ENCODE data around the gene CR1L.
A peak's percentile ranks its signal among the peaks of the same experiment; 100 is the strongest.

GRCh38 chr1:207670997-207671396 lies 26.1 kb downstream of the CR1L start:
- TF ChIP-seq POLR2A (conservative IDR thresholded peaks at IDR 0.05) (no peak), YY1 (IDR thresholded peaks at IDR 0.05; ENCODE audit: borderline replicate concordance in 1 of 3, control insufficient read depth in 1 of 3, extremely low read depth in 1 of 3, insufficient read depth in 3 of 3, insufficient read length in 1 of 3, insufficient replicate concordance in 2 of 3, low read depth in 1 of 3, low read length in 2 of 3) (no peak), NRF1 (conservative IDR thresholded peaks at IDR 0.05 in 1 of 2, IDR thresholded peaks at IDR 0.05 in 1 of 2) (no peak), ZNF165 (CRISPR knock-in tag; IDR thresholded peaks at IDR 0.05; ENCODE audit: borderline replicate concordance) (no peak), NFE2 (IDR thresholded peaks at IDR 0.05; ENCODE audit: low read depth) (peak; percentile 91), ZNF449 (CRISPR knock-in tag; IDR thresholded peaks at IDR 0.05) (no peak), MYC (IDR thresholded peaks at IDR 0.05; ENCODE audit: low read depth, low read length) (peak; percentile 42; the same call in 1 of the 2 replicates), MYC (CRISPR knock-in tag; IDR thresholded peaks at IDR 0.05; ENCODE audit: borderline replicate concordance, low read depth) (no peak), SAFB2 (IDR thresholded peaks at IDR 0.05; ENCODE audit: borderline replicate concordance, low read depth, low read length, severe bottlenecking) (no peak), CBX2 (IDR thresholded peaks at IDR 0.05; ENCODE audit: insufficient read depth, low read length, poor library complexity, severe bottlenecking) (no peak), HNRNPK (IDR thresholded peaks at IDR 0.05; ENCODE audit: low read depth, low read length, poor library complexity, severe bottlenecking) (no peak), PKNOX1 (IDR thresholded peaks at IDR 0.05) (peak; percentile 88)

Measured in K562 (cell line).